Naive thymus-derived CD4-positive, alpha-beta T cell (primary cell): ENCODE measurements around the gene APOH. TPM values are rescaled to one million over a fixed set of nuclear protein-coding genes. Genes with fewer than 3 reads are reported as not detected.
"Not testable (repeated sequence)": the region's sequence is repeated elsewhere in the genome, so short reads cannot be mapped to it uniquely, and the experiment has no call there.

Source experiments
- ATAC-seq: fragments of 150-1000 bp; cut with Tn5 transposase; 2 replicates; pipeline ENCODE4 v1.10.0; 2021; ENCODE audit warnings: mild to moderate bottlenecking, moderate library complexity
- CTCF ChIA-PET: fragments of 350-600 bp; sonication (Branson Sonifier 250); formaldehyde crosslinking; loops from one replicate; lab custom pipeline; 2021; ENCODE audit warnings: antibody characterized with exemption; lab: Charles Lee
- POLR2A ChIA-PET: fragments of 350-600 bp; sonication (Branson Sonifier 250); formaldehyde crosslinking; loops from one replicate; lab custom pipeline; 2021; ENCODE audit warnings: antibody characterized with exemption, inconsistent platforms; lab: Charles Lee
- DNase-seq, 9 donors: peaks; one replicate each; pipeline versions ENCODE4 v3.0.0 to v3.0.0-alpha.2; 2020 to 2022; ENCODE audit warnings: mixed read lengths in 1 of 9
- H3K27ac ChIP-seq: one replicate; pipeline ENCODE4 v1.7.0; 2013; ENCODE audit warnings: mild to moderate bottlenecking, low read depth, low read length, moderate library complexity
- H3K27me3 ChIP-seq, 2 donors: one replicate each; pipeline ENCODE4 v1.7.0; 2013; ENCODE audit warnings: low read length in 2 of 2, mild to moderate bottlenecking in 2 of 2, moderate library complexity in 2 of 2; ENCODE audit not compliant: control insufficient read depth in 2 of 2, insufficient read depth in 2 of 2
- H3K36me3 ChIP-seq, 3 experiments: 1 replicate in 2 of 3; 2 replicates in 1 of 3; pipeline ENCODE4 v1.7.0; 2013; ENCODE audit warnings: low read length in 3 of 3, mild to moderate bottlenecking in 3 of 3, moderate library complexity in 1 of 3; ENCODE audit not compliant: insufficient read depth in 3 of 3, control insufficient read depth in 2 of 3
- H3K4me1 ChIP-seq, 2 donors: one replicate each; pipeline ENCODE4 v1.7.0; 2013; ENCODE audit warnings: low read length in 2 of 2, mild to moderate bottlenecking in 2 of 2, moderate library complexity in 1 of 2; ENCODE audit not compliant: control insufficient read depth in 2 of 2, insufficient read depth in 2 of 2
- H3K4me3 ChIP-seq: 2 replicates; pipeline ENCODE4 v1.7.0; 2013; ENCODE audit warnings: mild to moderate bottlenecking, low read length
- H3K9me3 ChIP-seq, 3 experiments: 1 replicate in 2 of 3; 2 replicates in 1 of 3; pipeline ENCODE4 v1.7.0; 2013; ENCODE audit warnings: low read length in 3 of 3; ENCODE audit not compliant: control insufficient read depth in 2 of 3
- H3K27ac Mint-ChIP-seq, 9 donors: one replicate each; pipeline ENCODE4 v1.8.0; 2020 to 2022; ENCODE audit warnings: mixed read lengths in 9 of 9, mild to moderate bottlenecking in 8 of 9, moderate library complexity in 5 of 9, inconsistent platforms in 2 of 9
- H3K27me3 Mint-ChIP-seq, 5 donors: one replicate each; pipeline ENCODE4 v1.8.0; 2021 to 2022; ENCODE audit warnings: mixed read lengths in 5 of 5, mild to moderate bottlenecking in 1 of 5
- H3K36me3 Mint-ChIP-seq, 5 donors: one replicate each; pipeline ENCODE4 v1.8.0; 2020 to 2022; ENCODE audit warnings: mixed read lengths in 5 of 5, mild to moderate bottlenecking in 3 of 5, inconsistent platforms in 1 of 5
- H3K4me1 Mint-ChIP-seq, 7 donors: one replicate each; pipeline ENCODE4 v1.8.0; 2020 to 2022; ENCODE audit warnings: mixed read lengths in 7 of 7, mild to moderate bottlenecking in 3 of 7, inconsistent platforms in 1 of 7
- H3K4me3 Mint-ChIP-seq, 10 donors: one replicate each; pipeline ENCODE4 v1.8.0; 2020 to 2022; ENCODE audit warnings: mild to moderate bottlenecking in 10 of 10, mixed read lengths in 10 of 10, moderate library complexity in 6 of 10, inconsistent platforms in 2 of 10
- H3K9me3 Mint-ChIP-seq, 11 donors: one replicate each; pipeline ENCODE4 v1.8.0; 2020 to 2022; ENCODE audit warnings: mixed read lengths in 11 of 11, mild to moderate bottlenecking in 4 of 11, inconsistent platforms in 1 of 11, moderate library complexity in 1 of 11
- intact Hi-C, 2 donors: fragments of 100-400 bp; cut with micrococcal nuclease; formaldehyde crosslinking; loops; one replicate each; pipeline ENCODE4 v1.15.1; 2023
- polyA plus RNA-seq, 2 donors: library from polyadenylated mRNA; unstranded; fragments of 300-500 nt; fragmentation: Illumina TruSeq; gene quantifications; one replicate each; pipeline ENCODE4 v1.2.3, GENCODE V29; 2021
- total RNA-seq, 6 experiments: library from RNA in 5 of 6; stranded (reverse) in 5 of 6; gene quantifications; 1 replicate in 5 of 6; 2 replicates in 1 of 6; pipeline ENCODE4 v1.2.3 and lab custom pipeline; 2021 to 2026

The APOH gene
- total and polyA plus RNA-seq, 7 experiments from 2014 or later: not detected

GRCh38 chr17:66260688-66261087 is 31.5 kb upstream of the APOH start:
- no peaks in the 10 kb centered on the region for H3K9me3 ChIP-seq
- CTCF ChIA-PET: interaction anchor here (0.6 kb wide), 1 partner anchor 54 kb away, joined by 4 read pairs; no protein-coding TSS in a partner anchor
- POLR2A ChIA-PET: interaction anchor here (0.7 kb wide), 1 partner anchor 40 kb away, joined by 3 read pairs; no protein-coding TSS in a partner anchor
- H3K4me3 Mint-ChIP-seq: no peak overlapping the region
- peaks cover 5 to 23% (median 14%) of the 10 kb centered on the region in 7 donors for H3K4me1 Mint-ChIP-seq
- no peak overlapping the region for H3K27ac ChIP-seq
- H3K36me3 Mint-ChIP-seq: peaks cover 0 to 4% (median 0%) of the 10 kb centered on the region in 5 donors
- intact Hi-C loops: no loop called here
- H3K27ac Mint-ChIP-seq: peak overlapping the region in 2 of 9 donors; percentile 15 to 49
- no peak overlapping the region for H3K4me3 ChIP-seq
- DNase-seq (no peak), ATAC-seq (no peak)
- H3K36me3 ChIP-seq: no peaks in the 10 kb centered on the region
- no peaks in the 10 kb centered on the region for H3K27me3 ChIP-seq
- peaks cover 3 to 7% of the 10 kb centered on the region in 2 donors for H3K4me1 ChIP-seq
- peaks cover 0 to 9% (median 4%) of the 10 kb centered on the region in 11 donors for H3K9me3 Mint-ChIP-seq
- peaks cover 0 to 13% (median 0%) of the 10 kb centered on the region in 5 donors for H3K27me3 Mint-ChIP-seq

GRCh38 chr17:66260275-66260674 is 31.1 kb upstream of the APOH start:
- CTCF ChIA-PET: interaction anchor here (0.6 to 1.2 kb wide), 2 partner anchors 54 to 132 kb away, joined by 4 read pairs; no protein-coding TSS in a partner anchor
- ATAC-seq (no peak), DNase-seq (no peak)
- no peak overlapping the region for H3K27ac ChIP-seq
- no peak overlapping the region for H3K4me3 ChIP-seq
- H3K27me3 ChIP-seq: no peaks in the 10 kb centered on the region
- intact Hi-C loops: no loop called here
- peaks cover 5 to 11% of the 10 kb centered on the region in 2 donors for H3K4me1 ChIP-seq
- no peaks in the 10 kb centered on the region for H3K9me3 ChIP-seq
- H3K4me3 Mint-ChIP-seq: no peak overlapping the region
- H3K4me1 Mint-ChIP-seq: peaks cover 9 to 27% (median 18%) of the 10 kb centered on the region in 7 donors
- peak overlapping the region in 1 of 9 donors; percentile 15 for H3K27ac Mint-ChIP-seq
- H3K36me3 ChIP-seq: no peaks in the 10 kb centered on the region
- peaks cover 0 to 4% (median 0%) of the 10 kb centered on the region in 5 donors for H3K36me3 Mint-ChIP-seq
- peaks cover 0 to 13% (median 0%) of the 10 kb centered on the region in 5 donors for H3K27me3 Mint-ChIP-seq
- peaks cover 0 to 9% (median 4%) of the 10 kb centered on the region in 11 donors for H3K9me3 Mint-ChIP-seq
- POLR2A ChIA-PET: interaction anchor here (0.7 to 1.1 kb wide), 2 partner anchors 25 to 40 kb away, joined by 3 read pairs; no protein-coding TSS in a partner anchor

- Mint-ChIP-seq H3K27me3 (no peaks in the 10 kb centered on the region), H3K36me3 (no peaks in the 10 kb centered on the region), H3K9me3 (no peaks in the 10 kb centered on the region), H3K4me1 (peaks cover 8 to 35% (median 25%) of the 10 kb centered on the region in 7 donors), H3K4me3 (peak overlapping the region; percentile 30 to 80 (median 65)), H3K27ac (peak overlapping the region; percentile 44 to 93 (median 89))
- no peaks in the 10 kb centered on the region for H3K27me3 ChIP-seq
- ATAC-seq (peak; percentile 73), DNase-seq (peak in 7 of 9 donors; percentile 24 to 61 (median 37))
- H3K36me3 ChIP-seq: no peaks in the 10 kb centered on the region
- H3K4me1 ChIP-seq: peaks cover 5 to 17% of the 10 kb centered on the region in 2 donors
- peak overlapping the region; percentile 1 for H3K4me3 ChIP-seq
- ChIA-PET POLR2A (interaction anchor here (0.6 to 1.8 kb wide), 9 partner anchors 9 to 1751 kb away, joined by 3 to 5 read pairs (median 3); no protein-coding TSS in a partner anchor), CTCF (interaction anchor here (0.7 to 2.4 kb wide), 17 partner anchors 10 to 438 kb away, joined by 3 to 20 read pairs (median 4); no protein-coding TSS in a partner anchor)
- no peaks in the 10 kb centered on the region for H3K9me3 ChIP-seq
- peak overlapping the region; percentile 52 for H3K27ac ChIP-seq
- intact Hi-C loops: loop anchor here (1.0 to 5.0 kb wide), 15 partner anchors 27 to 652 kb away; partner anchors contain the start of gene PRKCA (in 2 of the 2)
Observed at GRCh38 chr17:66255527-66255971, 26.3 kb upstream of the APOH start.

- Mint-ChIP-seq H3K4me3 (peak overlapping the region; percentile 30 to 80 (median 65)), H3K9me3 (no peaks in the 10 kb centered on the region), H3K4me1 (peaks cover 8 to 34% (median 24%) of the 10 kb centered on the region in 7 donors), H3K27ac (peak overlapping the region; percentile 44 to 93 (median 89)), H3K27me3 (no peaks in the 10 kb centered on the region), H3K36me3 (no peaks in the 10 kb centered on the region)
- Histone ChIP-seq H3K9me3 (no peaks in the 10 kb centered on the region), H3K27me3 (no peaks in the 10 kb centered on the region), H3K27ac (peak overlapping the region; percentile 52), H3K4me3 (peak overlapping the region; percentile 1), H3K4me1 (peaks cover 5 to 17% of the 10 kb centered on the region in 2 donors), H3K36me3 (no peaks in the 10 kb centered on the region)
- ChIA-PET CTCF (interaction anchor here (0.7 to 2.4 kb wide), 14 partner anchors 9 to 968 kb away, joined by 3 to 20 read pairs (median 5); no protein-coding TSS in a partner anchor), POLR2A (interaction anchor here (0.6 to 1.8 kb wide), 4 partner anchors 76 to 177 kb away, joined by 3 to 5 read pairs (median 4); no protein-coding TSS in a partner anchor)
- DNase-seq: peak in 7 of 9 donors; percentile 60 to 80 (median 73)
- intact Hi-C loops: loop anchor here (1.0 to 5.0 kb wide), 15 partner anchors 28 to 652 kb away; partner anchors contain the start of gene PRKCA (in 2 of the 2)
- ATAC-seq: peak; percentile 92
Observed at GRCh38 chr17:66255112-66255511, 25.9 kb upstream of the APOH start.

- H3K27ac ChIP-seq, H3K4me3 Mint-ChIP-seq, H3K36me3 Mint-ChIP-seq, H3K9me3 Mint-ChIP-seq, intact Hi-C loops, H3K27me3 ChIP-seq, H3K9me3 ChIP-seq, POLR2A ChIA-PET, H3K36me3 ChIP-seq, ATAC-seq, H3K27me3 Mint-ChIP-seq, CTCF ChIA-PET, H3K4me3 ChIP-seq, DNase-seq: not testable (repeated sequence)
- Mint-ChIP-seq H3K4me1 (peaks cover 8 to 35% (median 27%) of the 10 kb centered on the region in 7 donors), H3K27ac (peak overlapping the region in 1 of 9 donors; percentile 63)
- H3K4me1 ChIP-seq: peaks cover 5 to 17% of the 10 kb centered on the region in 2 donors
Observed at GRCh38 chr17:66253458-66253857, 24.2 kb upstream of the APOH start.

- H3K27ac Mint-ChIP-seq: no peak overlapping the region
- ChIA-PET POLR2A (interaction anchor here (0.7 to 0.8 kb wide), 2 partner anchors 176 to 380 kb away, joined by 3 read pairs; no protein-coding TSS in a partner anchor), CTCF (interaction anchor here (0.7 to 1.2 kb wide), 3 partner anchors 42 to 183 kb away, joined by 3 read pairs; no protein-coding TSS in a partner anchor)
- H3K4me1 ChIP-seq: peaks cover 10 to 26% of the 10 kb centered on the region in 2 donors
- H3K4me3 ChIP-seq: no peak overlapping the region
- no peaks in the 10 kb centered on the region for H3K36me3 Mint-ChIP-seq
- no peaks in the 10 kb centered on the region for H3K9me3 Mint-ChIP-seq
- H3K4me1 Mint-ChIP-seq: peaks cover 4 to 53% (median 37%) of the 10 kb centered on the region in 7 donors
- H3K27me3 Mint-ChIP-seq: no peaks in the 10 kb centered on the region
- DNase-seq: no peak
- intact Hi-C loops: no loop called here
- no peaks in the 10 kb centered on the region for H3K36me3 ChIP-seq
- H3K9me3 ChIP-seq: no peaks in the 10 kb centered on the region
- no peaks in the 10 kb centered on the region for H3K27me3 ChIP-seq
- no peak overlapping the region for H3K4me3 Mint-ChIP-seq
- no peak overlapping the region for H3K27ac ChIP-seq
- ATAC-seq: no peak
Observed at GRCh38 chr17:66250686-66251085, 21.5 kb upstream of the APOH start.
